HepG2 (cell line): ENCODE measurements around the gene USP15. TPM values are rescaled to one million over a fixed set of nuclear protein-coding genes. Genes with fewer than 3 reads are reported as not detected.

Experiments
- ATAC-seq: fragments of 200-7000 bp; cut with Tn5 transposase; 3 replicates; pipeline ENCODE4 v1.9.1; 2020; ENCODE audit warnings: mild to moderate bottlenecking, moderate library complexity
- BruUV-seq: library from RNA; stranded (reverse); fragments of 400-500 nt; replicated peaks from 2 replicates; lab custom pipeline; 2021; lab: Mats Ljungman, UMichigan
- CTCF ChIA-PET: fragments of 300-600 bp; formaldehyde crosslinking; extraction: SDS; loops from one replicate; lab custom pipeline; 2021; ENCODE audit warnings: low total read pairs, inconsistent platforms, low intra/inter-chr PET ratio; lab: Yijun Ruan, JAX
- POLR2A ChIA-PET: fragments of 350-600 bp; sonication (Branson Sonifier 250); formaldehyde crosslinking; loops from one replicate; lab custom pipeline; 2020; ENCODE audit warnings: antibody characterized with exemption, inconsistent platforms; lab: Yijun Ruan, JAX
- DNase-seq: peaks from one replicate; pipeline ENCODE4 v3.0.0-alpha.2; 2015; ENCODE audit warnings: low spot score
- FAIRE-seq: peaks from 3 replicates; lab custom pipeline; 2011; peaks lifted over from hg19 to GRCh38; lab: Jason Lieb, UNC
- H2AFZ ChIP-seq: one replicate; pipeline ENCODE4 v1.6.1; 2011; ENCODE audit warnings: low read length, inconsistent platforms
- H3K27ac ChIP-seq: fragments of 300-600 bp; 3 replicates; pipeline ENCODE4 v1.8.0; 2011; ENCODE audit warnings: mixed run types, mild to moderate bottlenecking, mixed read lengths, low read length, inconsistent platforms; ENCODE audit not compliant: insufficient read depth; ENCODE audit errors: extremely low read length
- H3K27me3 ChIP-seq, 2 experiments: fragments of 200-600 bp in 1 of 2; 2 replicates in 1 of 2; 3 replicates in 1 of 2; pipeline versions ENCODE4 v1.6.0 to v1.8.0; 2011; ENCODE audit warnings: low read length in 2 of 2, mild to moderate bottlenecking in 2 of 2, moderate library complexity in 2 of 2, inconsistent platforms in 1 of 2; ENCODE audit not compliant: insufficient read depth in 2 of 2, control insufficient read depth in 1 of 2
- H3K36me3 ChIP-seq, 2 experiments: fragments of 200-600 bp in 1 of 2; replicated peaks in 1 of 2; 2 replicates in 1 of 2; 3 replicates in 1 of 2; pipeline versions ENCODE4 v1.5.1 to v1.8.0; 2011; ENCODE audit warnings: low read length in 2 of 2, inconsistent platforms in 1 of 2; ENCODE audit not compliant: insufficient read depth in 2 of 2, control insufficient read depth in 1 of 2
- H3K4me1 ChIP-seq: 2 replicates; pipeline ENCODE4 v1.5.1; 2012; ENCODE audit warnings: low read length, inconsistent platforms; ENCODE audit not compliant: insufficient read depth
- H3K4me2 ChIP-seq: 2 replicates; pipeline ENCODE4 v1.6.0; 2011; ENCODE audit warnings: low read depth, low read length, inconsistent platforms
- H3K4me3 ChIP-seq, 3 experiments: fragments of 200-600 bp in 1 of 3; sonication (generic), shearing (Covaris generic) in 1 of 3; replicated peaks in 1 of 3; 2 replicates each; pipeline ENCODE4 v1.5.1; 2011 to 2016; ENCODE audit warnings: low read length in 3 of 3, inconsistent platforms in 2 of 3, low read depth in 2 of 3, mild to moderate bottlenecking in 2 of 3, control low read depth in 1 of 3, mixed read lengths in 1 of 3; ENCODE audit not compliant: insufficient read depth in 1 of 3
- H3K79me2 ChIP-seq: one replicate; pipeline ENCODE4 v1.6.1; 2011; ENCODE audit warnings: low read length, inconsistent platforms; ENCODE audit not compliant: insufficient read depth
- H3K9ac ChIP-seq: 2 replicates; pipeline ENCODE4 v1.6.0; 2011; ENCODE audit warnings: mild to moderate bottlenecking, low read depth, low read length, inconsistent platforms; ENCODE audit not compliant: insufficient read depth
- H3K9me3 ChIP-seq: 2 replicates; pipeline ENCODE4 v1.5.1; 2012; ENCODE audit warnings: mild to moderate bottlenecking, low read length
- H4K20me1 ChIP-seq: 2 replicates; pipeline ENCODE4 v1.6.0; 2011; ENCODE audit warnings: inconsistent platforms, mild to moderate bottlenecking, low read length, moderate library complexity; ENCODE audit not compliant: insufficient read depth
- CEBPB ChIP-seq: IDR thresholded peaks from 2 replicates; pipeline ENCODE4 v1.6.1; 2011; ENCODE audit warnings: low read depth, low read length, improper control_type of control experiment, borderline replicate concordance
- GTF2F1 ChIP-seq: fragments of 150-350 bp; IDR thresholded peaks from 2 replicates; pipeline ENCODE4 v1.6.1; 2014; ENCODE audit warnings: low read length
- KIAA2018 ChIP-seq: sonication (generic); formaldehyde crosslinking; IDR thresholded peaks from 2 replicates; pipeline ENCODE4 v1.5.0; 2020; ENCODE audit warnings: mild to moderate bottlenecking, missing genetic modification reagents, borderline replicate concordance
- WGBS: methylation state at CpG from one replicate; pipeline ENCODE4 v1.1.6; 2017; ENCODE audit warnings: low lambda C conversion rate; 5-methylcytosine and 5-hydroxymethylcytosine counted together
- in situ Hi-C: cut with HindIII; loops from 2 replicates; pipeline ENCODE4 v1.10.0; 2017; ENCODE audit warnings: low pct_unique_long_range_greater_than_20kb; ENCODE audit not compliant: extremely low pct_ligation_motif_present
- intact Hi-C: fragments of 100-400 bp; cut with micrococcal nuclease; formaldehyde crosslinking; loops from one replicate; pipeline ENCODE4 v1.10.0; 2022; ENCODE audit not compliant: unreplicated experiment
- polyA plus RNA-seq, 8 experiments: library from polyadenylated mRNA; depleted of rRNA in 3 of 8; stranded (reverse) in 7 of 8; unstranded in 1 of 8; fragments of >200 nt; fragmentation: Illumina TruSeq in 4 of 8; extraction: Trizol in 4 of 8; gene quantifications; 2 replicates each; pipeline versions ENCODE4 v1.2.1 to v1.2.3, GENCODE V29; 2011 to 2016; ENCODE audit warnings: low read depth in 4 of 8, missing spikeins in 1 of 8, mixed read lengths in 1 of 8; ENCODE audit not compliant: insufficient read depth in 1 of 8
- total RNA-seq, 5 experiments: library from RNA; depleted of rRNA; stranded (reverse); fragments of >200 nt; fragmentation: Illumina TruSeq; extraction: Trizol; gene quantifications; 2 replicates each; pipeline ENCODE4 v1.2.3, GENCODE V29; 2016; ENCODE audit warnings: low read depth in 1 of 5

USP15 gene
- total and polyA plus RNA-seq, 2 of the 13 experiments (the other 11 are each of a cell fraction or from before 2014, with no cell fraction given) = 17.3 to 51.7 TPM

- TF ChIP-seq KIAA2018 = no peak
Observed at GRCh38 chr12:62221107-62221506, 39.1 kb upstream of the USP15 start (continued).

- no peaks in the 10 kb centered on the region for H3K27me3 ChIP-seq
- BruUV-seq = no TSS peak
- H2AFZ ChIP-seq = no peak overlapping the region
- no peaks in the 10 kb centered on the region for H3K36me3 ChIP-seq
- FAIRE-seq (no peak), ATAC-seq (no peak), DNase-seq (no peak)
- TF ChIP-seq GTF2F1 (no peak), CEBPB (peak; percentile 58; the same call in 1 of the 2 replicates)
- WGBS = 29% methylated on average over 3 of the region's 3 CpGs
- no peaks in the 10 kb centered on the region for H4K20me1 ChIP-seq
- intact Hi-C loops (no loop called here), in situ Hi-C loops (no loop called here)
- POLR2A ChIA-PET = no interaction called here
- no peak overlapping the region for H3K27ac ChIP-seq
- H3K4me2 ChIP-seq = no peak overlapping the region
- CTCF ChIA-PET = no interaction called here
- no peaks in the 10 kb centered on the region for H3K4me1 ChIP-seq
- H3K9ac ChIP-seq = no peak overlapping the region
- H3K79me2 ChIP-seq = no peaks in the 10 kb centered on the region
- no peaks in the 10 kb centered on the region for H3K9me3 ChIP-seq
- no peak overlapping the region for H3K4me3 ChIP-seq
Observed at GRCh38 chr12:62224601-62225000, 35.6 kb upstream of the USP15 start.
